Measurements from ENCODE around the gene MIPEP.

MIPEP gene

GRCh38 chr13:23849670-23850069, 39.5 kb downstream of the MIPEP start:
- DNase-seq: no peak

DNA sequence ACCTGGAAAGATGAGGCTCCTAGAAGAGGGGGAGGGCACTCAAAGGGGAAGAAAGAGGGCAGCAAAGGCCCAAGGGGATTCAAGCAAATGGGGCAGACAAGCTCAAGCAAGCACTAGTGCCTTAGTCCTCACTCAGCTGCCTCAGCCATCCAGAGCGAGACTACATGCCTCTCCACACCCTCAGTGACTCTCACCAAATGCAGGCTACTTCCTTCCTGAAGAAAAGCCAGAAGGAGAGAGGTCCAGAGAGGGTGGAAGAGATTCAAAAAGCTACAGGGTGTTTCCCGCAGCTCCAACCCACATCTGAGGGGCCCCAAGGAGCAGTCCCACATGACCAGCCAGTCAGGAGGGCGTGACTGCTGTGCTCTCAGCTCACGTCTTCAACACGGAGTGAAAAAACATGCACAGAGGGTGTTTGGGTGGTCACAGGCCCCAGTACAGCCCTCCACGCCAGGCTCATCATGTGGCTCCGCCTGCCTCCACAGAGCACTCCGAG, 40.5 kb downstream of the MIPEP start:
- DNase-seq: no peak

- DNase-seq: no peak
These were observed 41.2 kb downstream of the MIPEP start for GRCh38 chr13:23848019-23848418.

- no peak for DNase-seq
These were observed 41.7 kb downstream of the MIPEP start for GRCh38 chr13:23847497-23847896.

- no peak for DNase-seq
These were observed 44.0 kb downstream of the MIPEP start for GRCh38 chr13:23845105-23845725.

DNA sequence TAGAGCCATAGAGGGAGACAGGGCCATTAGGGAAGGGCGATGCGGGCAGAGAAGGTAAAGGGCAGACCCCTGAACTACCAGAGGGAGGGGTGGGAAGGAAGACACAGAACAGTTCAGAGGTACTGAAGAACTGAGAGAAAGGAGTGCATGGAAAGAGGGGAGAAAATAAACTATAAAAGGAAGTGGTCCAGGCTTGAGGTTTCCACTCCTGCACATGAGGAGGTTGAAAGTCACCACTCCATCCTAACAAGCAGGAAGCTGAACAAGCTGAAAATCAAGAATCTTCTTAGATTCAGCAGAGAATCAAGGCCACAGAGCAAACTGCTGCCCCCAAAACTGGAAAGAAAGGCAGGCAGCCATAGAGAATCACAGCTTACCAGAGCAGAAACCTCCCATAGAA, 45.1 kb downstream of the MIPEP start:
- no peak for DNase-seq

- no peak for DNase-seq
These were observed 45.8 kb downstream of the MIPEP start for GRCh38 chr13:23843436-23843835.

DNA sequence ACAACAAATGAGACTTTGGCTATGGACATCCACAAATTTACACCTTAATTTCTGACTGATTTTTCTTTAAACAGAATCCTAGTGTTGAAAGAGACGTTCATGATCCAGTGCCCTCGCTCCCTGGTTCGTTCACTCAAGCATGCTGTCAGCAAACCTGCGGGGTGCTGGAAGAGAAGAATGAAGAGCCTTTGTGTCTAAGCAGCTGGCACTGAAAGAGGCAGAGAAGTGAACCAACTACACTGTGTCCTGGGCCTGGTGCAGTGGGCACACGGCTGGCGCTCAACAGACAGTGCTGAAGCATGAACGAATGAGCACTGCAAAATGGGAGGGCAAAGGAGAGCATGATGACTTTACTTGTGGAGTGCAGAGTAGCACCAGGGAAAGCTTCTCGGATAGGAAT, 46.8 kb downstream of the MIPEP start:
- DNase-seq: peak in 1 of 2 donors; percentile 17

DNA sequence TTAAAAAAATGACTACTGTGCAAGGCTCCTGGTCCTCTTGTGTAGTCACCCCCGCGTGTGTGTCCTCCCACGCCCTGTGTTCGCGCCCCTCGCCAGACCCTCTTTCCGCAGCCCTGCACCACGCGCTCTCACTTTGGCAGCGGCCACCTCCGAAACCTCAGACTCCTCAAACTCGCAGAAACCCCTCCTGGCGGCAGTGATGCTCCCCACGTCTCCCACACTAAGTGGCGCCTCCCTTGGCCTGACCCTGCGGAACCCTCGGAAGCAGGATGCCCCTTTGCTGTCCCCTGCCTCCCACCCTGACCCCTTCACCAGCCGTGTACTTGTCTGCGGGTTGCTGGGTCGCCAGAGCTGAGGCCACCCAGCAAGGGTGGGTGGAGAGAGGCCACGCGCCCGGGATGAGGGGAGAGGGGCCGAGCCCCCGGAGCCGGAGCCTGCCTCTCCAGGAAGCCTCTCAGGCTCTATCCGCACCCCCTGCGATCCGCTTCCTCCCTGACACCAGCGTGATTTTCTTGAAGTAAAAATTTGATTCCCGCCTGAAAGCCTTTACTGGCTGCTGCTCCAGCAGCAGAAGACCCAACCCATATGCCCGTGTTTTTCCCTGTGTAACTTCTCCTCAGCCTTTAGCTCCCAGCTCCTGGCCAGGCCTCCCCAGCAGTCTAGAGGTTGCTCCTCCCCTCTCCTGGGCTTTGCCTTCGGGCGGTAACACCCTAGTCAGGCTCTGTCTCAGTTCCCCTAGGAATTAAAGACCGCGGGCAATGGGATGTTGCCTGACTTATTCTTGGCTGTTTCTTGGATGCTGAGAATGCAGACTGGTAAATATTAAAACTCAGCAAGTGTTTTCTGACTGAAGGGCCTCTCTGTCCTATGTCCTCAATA, 55.2 kb downstream of the MIPEP start:
- no peak for DNase-seq

- DNase-seq: no peak
These were observed 60.3 kb downstream of the MIPEP start for GRCh38 chr13:23828866-23829265.

GRCh38 chr13:23828086-23828485, 61.1 kb downstream of the MIPEP start:
- DNase-seq: no peak

DNA sequence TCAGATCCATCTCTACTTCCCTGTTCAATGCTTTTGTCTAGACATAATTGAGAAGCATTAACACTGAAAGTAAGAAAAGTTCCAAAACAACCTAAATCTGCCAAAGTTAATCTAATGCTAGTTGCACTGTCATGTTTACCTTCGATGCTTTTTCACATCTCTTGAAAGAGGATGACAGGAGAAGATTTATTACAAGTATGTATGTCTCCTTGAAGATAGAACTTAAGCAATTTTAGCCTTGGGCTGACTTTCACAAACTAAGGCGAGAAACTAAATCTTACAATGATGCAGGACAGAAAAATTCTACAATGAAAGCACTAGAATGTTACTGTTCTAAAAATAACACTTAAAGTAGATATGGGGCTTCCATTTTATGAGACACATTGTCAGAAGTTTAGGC, 64.0 kb downstream of the MIPEP start:
- DNase-seq: no peak

GRCh38 chr13:23824371-23824770, 64.8 kb downstream of the MIPEP start:
- DNase-seq: no peak

GRCh38 chr13:23822252-23822824, 66.9 kb downstream of the MIPEP start:
- no peak for DNase-seq

- DNase-seq: no peak
These were observed 68.7 kb downstream of the MIPEP start for GRCh38 chr13:23820530-23820929.

DNA sequence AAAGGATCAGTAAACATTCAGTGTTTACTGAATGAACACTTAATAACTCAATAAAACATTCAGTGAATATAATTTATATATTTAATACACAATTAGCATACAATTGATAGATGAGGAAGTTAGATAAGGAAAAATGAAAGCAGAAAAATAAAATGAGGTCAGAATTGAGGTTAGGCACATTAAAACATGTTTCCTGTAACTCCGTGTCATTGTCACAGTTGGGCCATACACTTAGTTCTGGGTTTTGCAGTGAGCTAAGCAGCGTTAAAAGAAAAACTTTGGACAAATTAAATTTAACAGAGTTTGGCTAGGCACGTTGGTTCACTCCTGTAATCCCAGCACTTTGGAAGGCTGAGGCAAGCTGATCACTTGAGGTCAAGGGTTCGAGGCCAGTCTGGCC, 71.4 kb downstream of the MIPEP start:
- DNase-seq: no peak

- DNase-seq: no peak
These were observed 72.1 kb downstream of the MIPEP start for GRCh38 chr13:23817136-23817535.

DNA sequence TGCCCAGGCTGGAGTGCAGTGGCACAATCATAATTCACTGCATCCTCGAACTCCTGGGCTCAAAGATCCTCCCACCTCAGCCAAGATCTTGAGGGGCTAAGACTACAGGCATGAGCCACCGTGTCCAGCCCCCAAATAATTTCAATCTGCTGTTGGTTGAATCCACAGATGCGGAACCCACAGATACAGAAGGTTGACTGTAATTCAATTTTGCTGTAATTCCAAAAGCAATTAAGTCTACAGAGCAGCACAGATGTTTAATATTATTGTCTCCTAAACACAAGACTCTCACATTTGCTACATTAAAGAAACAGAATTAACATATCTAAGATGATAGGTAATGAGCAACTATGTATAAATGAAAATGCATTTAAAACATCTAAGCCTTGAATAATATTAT, 75.6 kb downstream of the MIPEP start:
- no peak for DNase-seq

DNA sequence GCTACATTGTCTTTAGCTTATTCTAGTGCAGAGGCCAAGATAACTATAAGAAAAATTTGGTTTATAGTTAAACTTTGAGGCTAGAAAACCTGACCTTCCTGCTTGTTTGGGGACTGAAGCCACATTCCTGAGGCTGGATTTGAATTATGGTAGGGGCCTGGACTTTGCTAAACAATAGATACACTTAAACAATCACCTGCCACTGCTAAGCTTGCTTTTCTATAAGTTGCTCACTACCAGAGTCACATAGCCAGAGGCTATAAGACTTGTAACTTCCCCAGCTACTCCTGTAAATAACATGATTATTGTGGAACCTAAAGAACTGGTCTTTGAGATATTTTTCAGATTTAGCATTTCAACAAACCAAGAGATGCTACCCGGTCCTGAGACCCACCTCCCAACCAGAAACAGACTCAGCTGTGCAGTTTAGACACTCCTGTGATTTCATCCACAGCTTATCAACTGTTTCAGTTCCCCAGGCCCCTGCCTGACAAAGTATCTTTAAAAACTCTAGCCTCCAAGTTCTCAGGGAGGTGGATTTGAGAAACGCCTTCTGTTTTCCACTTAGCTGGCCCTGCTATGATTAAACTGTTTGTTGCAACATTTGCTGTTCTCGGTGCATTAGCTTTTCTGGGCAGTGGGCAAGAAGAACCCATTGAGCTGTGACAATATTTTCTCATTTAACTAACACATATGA, 77.7 kb downstream of the MIPEP start:
- DNase-seq: no peak

GRCh38 chr13:23810685-23811240, 78.4 kb downstream of the MIPEP start:
- DNase-seq: no peak

DNA sequence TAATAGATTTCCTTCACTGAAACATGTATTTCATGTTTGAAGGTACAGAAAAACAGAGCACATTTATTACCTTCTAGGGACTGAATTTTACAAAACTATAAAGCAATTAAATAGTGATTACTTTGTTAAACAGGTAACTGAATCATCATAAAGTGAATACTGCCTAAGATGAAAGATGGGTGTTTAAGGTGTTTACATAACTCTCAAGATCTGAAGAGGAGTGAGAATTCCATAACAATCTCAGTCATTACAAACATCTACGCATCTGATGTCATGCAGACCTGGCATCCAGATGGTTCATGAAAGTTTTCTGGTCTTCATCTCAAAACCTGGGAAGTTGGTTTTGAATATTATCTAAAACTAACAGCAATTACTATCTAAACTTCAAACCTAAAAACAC, 80.4 kb downstream of the MIPEP start:
- no peak for DNase-seq

DNA sequence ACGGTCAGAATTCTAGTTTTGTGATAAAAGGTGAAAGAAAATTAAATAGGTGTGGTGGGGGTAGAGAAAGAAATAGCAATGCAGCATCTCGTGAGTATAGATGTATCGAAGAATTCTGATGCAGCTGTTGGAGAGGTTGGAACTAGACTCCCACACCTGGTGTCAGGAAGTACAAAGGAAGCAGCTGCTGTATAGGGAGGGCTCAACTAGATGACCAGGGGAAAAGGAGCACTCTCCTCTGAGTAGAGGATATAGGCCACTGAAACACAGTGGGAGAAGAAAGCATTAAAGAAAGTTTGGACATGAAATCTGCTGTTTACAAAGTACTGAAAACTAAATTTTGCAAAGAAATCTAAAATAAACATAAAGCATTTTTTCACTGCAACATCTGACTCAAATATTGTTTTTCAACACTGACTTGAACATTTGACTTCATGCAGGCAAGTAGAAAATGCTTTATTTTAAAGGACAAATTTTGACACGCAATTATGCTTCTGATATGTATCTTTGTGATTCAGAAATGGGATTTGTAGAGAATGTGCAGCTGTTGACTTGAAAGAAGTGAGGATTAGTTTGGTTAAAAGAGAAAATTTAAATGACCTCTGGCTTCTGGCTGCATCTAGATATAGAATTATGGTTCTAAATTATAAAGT, 82.2 kb downstream of the MIPEP start:
- no peak for DNase-seq
